NCI-H1417 treated with DMSO at 0.1 percent for 48 hours (cell line): ENCODE results near the gene SLC4A1AP.
"Not testable (repeated sequence)": the region's sequence is repeated elsewhere in the genome, so short reads cannot be mapped to it uniquely, and the experiment has no call there.

ENCODE experiments used
- DNase-seq: peaks from one replicate; lab custom pipeline; 2025; lab: John Stamatoyannopoulos, UW

The SLC4A1AP gene, protein sequence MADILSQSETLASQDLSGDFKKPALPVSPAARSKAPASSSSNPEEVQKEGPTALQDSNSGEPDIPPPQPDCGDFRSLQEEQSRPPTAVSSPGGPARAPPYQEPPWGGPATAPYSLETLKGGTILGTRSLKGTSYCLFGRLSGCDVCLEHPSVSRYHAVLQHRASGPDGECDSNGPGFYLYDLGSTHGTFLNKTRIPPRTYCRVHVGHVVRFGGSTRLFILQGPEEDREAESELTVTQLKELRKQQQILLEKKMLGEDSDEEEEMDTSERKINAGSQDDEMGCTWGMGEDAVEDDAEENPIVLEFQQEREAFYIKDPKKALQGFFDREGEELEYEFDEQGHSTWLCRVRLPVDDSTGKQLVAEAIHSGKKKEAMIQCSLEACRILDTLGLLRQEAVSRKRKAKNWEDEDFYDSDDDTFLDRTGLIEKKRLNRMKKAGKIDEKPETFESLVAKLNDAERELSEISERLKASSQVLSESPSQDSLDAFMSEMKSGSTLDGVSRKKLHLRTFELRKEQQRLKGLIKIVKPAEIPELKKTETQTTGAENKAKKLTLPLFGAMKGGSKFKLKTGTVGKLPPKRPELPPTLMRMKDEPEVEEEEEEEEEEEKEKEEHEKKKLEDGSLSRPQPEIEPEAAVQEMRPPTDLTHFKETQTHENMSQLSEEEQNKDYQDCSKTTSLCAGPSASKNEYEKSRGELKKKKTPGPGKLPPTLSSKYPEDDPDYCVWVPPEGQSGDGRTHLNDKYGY

DNA sequence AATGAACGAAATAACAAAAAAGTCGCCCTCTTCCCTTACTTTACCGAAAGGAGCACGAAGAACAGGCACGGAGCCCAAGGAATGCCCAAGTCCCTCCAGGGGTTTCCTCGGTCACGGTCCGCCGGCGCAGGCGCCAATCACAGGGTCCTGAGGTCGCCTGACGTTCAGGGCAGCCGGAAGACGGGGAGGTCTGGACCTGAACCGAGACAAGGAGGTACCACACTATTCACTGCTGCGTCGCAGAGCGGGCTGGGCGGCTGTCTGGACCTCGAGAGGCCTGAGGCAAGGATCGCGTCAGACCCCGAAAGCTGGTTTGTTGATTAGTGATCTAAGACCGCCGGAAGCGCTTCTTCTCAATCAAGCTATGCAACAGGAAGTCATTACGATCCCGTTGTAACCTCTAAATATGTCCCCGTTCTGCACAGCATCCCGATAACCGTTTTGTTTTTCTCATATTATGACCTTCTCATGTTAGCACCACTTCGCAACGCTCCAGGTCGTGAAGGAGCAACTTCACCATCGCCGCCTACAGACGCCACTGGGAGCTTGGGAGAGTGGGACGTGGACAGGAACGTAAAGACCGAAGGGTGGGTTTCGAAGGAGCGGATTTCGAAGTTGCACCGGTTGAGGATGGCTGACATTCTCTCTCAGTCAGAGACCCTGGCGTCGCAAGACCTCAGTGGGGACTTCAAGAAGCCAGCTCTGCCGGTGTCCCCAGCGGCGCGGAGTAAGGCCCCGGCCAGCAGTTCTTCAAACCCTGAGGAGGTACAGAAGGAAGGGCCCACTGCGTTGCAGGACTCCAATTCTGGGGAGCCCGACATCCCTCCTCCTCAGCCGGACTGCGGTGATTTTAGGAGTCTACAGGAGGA is at the start of gene SLC4A1AP, which contains the start of gene SUPT7L:
TSS of gene SLC4A1AP (plus strand) at position 605 of the 869 bp plus-strand sequence. CDS start at position 631, 26 bp downstream.
TSS of gene SUPT7L (minus strand) at position 330 of the 869 bp plus-strand sequence. CDS start 1,422 bp downstream, outside the sequence.
- DNase-seq, result peak; percentile 79

DNA sequence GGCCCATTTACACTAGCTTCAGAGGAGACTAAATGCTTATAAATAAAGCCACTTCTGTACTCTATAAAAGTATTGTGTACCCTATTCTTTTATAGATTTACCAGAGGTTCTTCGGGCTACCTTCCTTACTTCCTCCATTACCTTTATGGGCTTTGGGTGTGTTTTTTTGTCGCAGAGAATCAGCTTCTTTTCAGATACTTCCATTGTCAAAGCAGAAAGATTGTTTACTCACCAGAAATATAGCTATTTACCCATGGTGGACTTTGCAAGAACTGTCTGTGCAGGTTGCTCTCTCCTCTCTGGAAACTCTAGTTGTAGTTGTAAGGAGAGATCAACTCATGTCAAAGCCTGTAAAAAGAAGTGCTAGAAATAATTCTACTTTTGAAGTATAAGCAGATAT is 49.7 kb upstream of the SLC4A1AP start:
- no peak for DNase-seq

DNA sequence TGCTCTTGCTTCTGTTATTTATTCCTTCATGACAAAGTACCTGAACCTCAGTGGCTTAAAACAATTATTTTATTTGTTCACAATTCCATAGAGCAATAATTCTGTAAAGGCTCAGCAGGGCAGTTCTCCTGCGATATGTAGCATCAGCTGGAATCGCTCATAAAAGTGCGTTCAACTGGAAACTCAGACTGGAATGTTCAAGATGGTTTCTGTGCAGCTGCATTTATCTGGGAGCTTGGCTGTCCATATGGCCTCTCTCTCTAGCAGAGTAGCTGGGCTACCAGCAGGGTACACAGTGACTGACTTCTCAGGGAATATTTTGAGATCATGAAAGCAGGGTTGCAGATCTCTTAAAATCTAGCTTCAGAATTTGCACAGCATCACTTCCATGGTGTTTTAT is 48.4 kb upstream of the SLC4A1AP start:
- no peak for DNase-seq

DNA sequence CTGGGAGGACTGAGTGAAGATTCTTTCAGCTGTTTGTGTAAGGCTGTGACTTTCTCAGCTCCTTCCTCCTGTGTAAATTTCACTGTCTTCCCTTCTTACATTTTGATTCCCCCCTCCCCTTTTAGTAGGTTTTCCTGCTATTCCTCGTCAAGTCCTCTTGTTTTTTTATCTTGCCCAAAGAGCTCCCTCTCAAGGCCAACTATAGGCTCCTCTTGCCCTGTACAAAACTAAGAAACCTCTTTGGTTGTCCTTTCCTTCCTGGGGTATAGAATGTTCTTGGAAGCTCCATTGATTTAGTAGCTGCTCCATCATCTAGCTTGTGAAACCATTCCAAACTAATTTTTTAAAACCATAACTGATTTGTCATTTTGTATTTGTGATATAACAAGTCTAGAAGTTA is 42.2 kb upstream of the SLC4A1AP start:
- no peak for DNase-seq

DNA sequence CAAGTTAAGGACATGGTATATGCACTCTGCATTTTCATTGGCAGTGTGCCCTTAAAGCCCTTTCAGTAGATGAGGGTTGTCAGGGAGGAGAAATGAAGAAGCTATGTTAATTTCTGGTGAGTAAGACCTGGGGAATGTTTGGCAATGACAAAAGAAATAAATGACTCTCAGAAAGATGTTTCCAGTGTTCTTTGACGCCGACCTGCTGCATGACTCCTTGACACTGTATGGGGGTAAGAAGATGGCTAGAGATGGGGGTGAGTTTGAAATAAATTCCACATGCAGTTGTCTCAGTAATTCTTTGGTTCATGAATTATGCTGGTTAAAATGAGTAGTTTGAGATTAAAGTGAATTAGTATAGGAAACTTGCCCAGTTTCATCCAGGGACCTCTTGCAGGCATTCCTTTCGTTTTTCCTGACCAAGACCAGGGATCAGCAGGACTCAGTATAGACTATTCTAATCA is 40.7 kb upstream of the SLC4A1AP start:
- DNase-seq, result no peak

DNA sequence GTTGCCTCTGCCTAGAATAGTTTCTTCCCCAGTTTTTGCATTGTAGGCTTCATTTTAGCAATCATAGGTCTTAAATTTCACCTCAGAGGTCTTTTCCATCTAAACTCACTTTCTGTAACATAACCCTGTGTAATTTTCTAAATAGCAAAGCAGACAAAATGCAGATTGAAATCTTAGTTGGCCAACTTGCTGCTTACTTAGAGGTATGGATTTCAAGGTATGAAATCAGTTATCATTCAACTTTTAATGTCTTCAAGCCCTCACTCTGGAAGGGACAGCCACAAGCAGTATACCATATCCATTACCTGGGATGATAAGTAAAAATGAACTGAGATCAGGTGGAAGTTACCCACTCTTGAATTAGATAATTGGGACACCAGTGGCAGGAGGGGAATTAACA is 38.7 kb upstream of the SLC4A1AP start:
- DNase-seq, result no peak

DNA sequence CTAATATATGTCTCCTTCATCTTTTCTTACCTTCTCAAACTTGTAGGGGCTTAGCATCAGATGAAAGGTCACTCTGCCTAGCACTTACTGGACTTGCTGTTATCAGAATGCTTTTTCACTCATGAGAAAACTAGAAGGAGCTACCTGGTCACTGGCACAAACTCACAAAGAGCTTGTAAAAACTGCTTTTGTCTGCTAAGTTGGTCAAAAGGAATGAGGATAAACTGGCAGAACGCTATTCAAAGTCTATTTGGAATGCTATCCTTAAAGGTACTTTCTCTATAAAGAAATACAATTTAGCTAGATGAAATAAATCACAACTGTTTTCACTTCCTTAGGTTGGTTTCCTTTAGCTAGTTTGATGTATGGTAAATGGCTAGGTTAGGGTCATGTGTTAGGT is 37.4 kb upstream of the SLC4A1AP start:
- not testable (repeated sequence) for DNase-seq

DNA sequence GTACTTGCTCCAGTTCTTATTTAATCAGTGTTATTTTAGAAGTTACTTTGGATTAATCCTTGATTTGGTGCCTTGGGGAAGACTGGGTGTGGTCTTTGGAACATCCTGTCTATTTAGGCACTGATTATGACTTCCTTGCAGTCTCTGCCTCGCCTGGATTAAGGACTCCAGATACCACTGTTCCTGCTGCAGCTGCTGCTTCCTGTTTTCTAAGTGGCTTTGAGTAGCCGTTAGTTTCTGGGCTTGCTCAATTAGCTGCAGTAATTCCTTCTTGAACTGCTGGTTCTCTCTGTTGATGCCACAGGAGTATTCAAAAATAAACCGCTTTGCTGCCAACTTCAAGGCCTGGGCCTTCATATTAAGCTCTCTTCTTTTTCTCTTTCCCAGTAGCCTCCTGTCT is 36.8 kb upstream of the SLC4A1AP start:
- not testable (repeated sequence) for DNase-seq

DNA sequence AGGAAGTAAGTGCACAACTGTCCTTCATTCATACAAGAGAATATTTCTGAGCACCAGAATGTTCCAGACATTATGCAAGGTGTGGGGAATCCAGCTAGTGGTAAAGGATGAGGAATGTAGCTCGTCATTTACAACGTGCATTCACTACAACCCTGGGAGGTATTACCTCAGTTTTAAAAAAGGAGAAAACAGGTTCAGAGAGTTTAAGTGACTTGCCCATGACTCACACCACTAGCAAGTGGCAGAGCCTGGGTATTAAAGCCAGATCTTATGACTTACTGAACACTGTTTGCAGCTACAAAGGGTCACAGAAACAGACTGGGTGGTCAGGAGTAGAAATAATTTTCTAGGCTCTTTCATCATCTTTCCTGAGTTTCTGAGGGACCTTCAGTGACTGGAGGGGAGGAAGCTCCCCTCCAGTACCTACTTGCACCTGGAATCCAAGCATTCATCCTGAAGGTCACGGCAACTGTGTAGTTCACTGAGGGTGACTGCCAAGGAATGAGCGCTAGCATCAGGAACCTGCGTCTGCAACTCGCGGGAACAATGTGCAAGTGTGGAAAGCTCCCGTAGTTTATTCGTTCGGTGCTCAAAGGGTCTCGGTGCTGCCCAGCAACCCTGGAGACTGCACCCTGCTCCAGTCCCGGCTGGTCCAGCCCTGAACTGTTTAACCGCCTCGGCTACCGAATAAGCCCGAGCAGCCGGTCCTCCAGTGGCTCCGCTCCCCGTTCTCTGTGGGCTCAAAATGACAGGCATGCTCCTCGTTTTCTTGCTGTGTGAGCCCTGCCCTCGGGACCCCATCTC is 35.5 kb upstream of the SLC4A1AP start:
- no peak for DNase-seq

DNA sequence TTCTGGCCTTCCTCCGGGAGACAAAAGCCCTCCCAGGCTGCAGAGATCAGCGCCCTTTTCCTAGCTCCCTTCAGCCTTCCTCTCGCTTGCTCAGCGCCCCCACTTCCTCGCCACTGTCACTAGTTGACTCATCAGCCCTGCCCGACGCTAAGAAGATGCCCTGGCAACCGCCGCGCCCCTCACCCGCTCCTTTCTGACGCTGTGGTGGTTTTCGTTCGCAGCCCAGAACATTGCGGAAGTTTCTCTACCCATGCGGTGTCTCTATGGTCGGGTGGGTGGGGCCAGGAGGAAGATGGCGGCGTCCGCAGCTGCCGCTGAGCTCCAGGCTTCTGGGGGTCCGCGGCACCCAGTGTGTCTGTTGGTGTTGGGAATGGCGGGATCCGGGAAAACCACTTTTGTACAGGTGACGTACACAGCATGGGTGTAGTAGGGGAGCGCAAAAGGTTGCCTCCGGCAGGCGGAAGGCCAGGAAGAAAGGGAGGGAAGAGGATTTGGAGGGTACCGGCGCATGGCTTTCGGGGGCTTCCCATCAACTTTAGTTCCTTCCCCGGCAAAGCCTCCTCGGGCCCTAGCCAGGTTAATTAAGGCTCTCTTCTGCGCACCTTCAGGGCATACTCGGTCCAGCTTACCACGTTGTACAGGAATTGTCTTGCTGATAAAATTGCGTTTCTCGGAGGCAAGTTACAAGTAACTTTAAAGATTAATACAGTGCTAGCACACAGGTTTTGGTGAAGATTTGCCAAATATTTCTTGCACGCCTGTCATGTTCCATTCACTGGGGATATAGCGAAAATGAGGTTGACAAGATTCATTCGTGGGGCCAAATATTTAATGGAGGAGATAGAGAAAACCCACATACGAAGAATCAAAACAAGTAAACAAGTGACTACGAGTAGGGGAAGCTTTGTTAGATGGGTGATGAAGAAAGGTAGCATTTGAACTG is 34.7 kb upstream of the SLC4A1AP start, which contains the start of the genes CCDC121 and GPN1:
TSS of gene CCDC121 (minus strand) at position 246 of the 943 bp plus-strand sequence. CDS start 1,213 bp downstream, outside the sequence.
TSS of gene GPN1 (plus strand) at position 284 of the 943 bp plus-strand sequence. CDS start at position 293, 9 bp downstream.
- peak; percentile 71 for DNase-seq

DNA sequence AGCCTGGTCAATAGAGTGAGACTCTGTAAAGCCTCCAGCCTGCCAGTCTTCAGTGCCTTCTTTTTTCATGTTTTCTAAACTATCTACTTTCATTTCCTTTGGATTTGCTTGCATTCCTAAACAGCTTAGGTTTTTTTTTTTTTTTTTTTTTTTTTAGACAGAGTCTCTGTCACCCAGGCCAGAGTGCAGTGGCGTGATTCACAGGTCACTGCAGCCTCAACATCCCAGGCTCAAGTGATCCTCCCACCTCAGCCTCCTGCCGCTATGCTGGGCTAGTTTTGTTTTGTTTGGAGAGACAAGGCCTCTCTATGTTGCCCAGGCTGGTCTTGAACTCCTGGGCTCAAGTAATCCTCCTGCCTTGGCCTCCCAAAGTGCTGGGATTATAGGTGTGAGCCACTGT is 33.4 kb upstream of the SLC4A1AP start:
- DNase-seq, result not testable (repeated sequence)

DNA sequence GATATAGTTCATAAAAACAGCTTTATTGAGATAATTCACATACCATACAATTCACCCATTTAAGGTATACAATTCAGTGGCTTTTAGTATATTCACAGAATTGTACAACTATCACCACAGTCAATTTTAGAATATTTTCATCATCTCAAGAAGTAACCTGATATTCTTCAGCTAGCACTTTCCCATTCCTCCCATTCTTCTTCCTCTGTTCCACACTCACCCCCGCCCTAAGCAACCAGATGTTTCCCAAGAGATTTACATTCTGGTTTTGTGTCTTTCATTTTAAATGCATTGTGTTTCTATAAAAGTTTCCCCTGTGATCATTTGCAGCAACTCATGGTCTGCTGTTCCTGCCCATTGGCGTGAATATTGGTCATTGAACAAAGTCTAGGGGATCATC is 29.4 kb upstream of the SLC4A1AP start:
- DNase-seq, result no peak

DNA sequence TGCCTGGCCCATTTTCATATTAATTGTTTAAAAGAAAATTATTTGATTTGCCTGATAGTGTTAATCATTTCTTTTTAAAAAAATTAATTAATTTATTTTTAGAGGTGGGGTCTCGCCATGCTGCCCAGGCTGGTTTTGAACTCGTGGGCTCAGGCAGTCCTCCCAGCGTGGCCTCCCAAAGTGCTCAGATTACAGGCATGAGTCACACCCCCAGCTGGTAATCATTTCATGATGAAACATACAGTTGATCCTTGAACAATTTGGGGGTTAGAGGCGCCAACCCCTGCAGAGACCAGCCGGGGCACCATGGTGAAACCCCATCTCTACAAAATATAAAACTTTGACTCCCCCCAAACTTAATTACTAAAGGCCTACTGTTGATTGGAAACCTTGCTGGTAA is 26.9 kb upstream of the SLC4A1AP start:
- no peak for DNase-seq

DNA sequence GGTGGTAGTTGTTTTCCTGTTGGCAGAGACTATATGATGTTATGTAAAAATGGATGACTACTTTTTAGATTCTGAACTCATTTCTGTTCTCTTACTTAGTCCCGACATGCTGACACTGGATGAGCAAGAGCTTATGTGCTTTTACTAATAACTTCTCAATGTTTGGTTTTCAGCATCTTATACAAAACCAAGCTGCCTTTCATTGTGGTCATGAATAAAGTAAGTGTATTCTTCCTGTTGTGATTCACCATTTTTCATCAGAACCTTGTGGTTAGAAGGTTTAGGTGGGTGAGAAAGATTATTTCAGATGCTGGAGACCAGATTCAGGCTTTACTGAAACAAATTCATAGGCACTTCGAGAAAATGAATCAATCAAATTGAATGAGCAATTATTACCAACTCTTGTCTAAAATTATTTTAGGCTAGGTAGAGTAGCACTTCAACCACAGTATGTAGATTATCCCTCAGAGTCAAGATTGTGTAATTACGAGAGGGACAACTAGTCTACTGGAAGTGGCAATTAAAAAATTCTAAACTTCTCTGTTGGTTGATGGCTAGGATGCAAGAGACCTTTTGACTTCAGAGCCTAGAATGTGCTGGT is 25.6 kb upstream of the SLC4A1AP start:
- no peak for DNase-seq

DNA sequence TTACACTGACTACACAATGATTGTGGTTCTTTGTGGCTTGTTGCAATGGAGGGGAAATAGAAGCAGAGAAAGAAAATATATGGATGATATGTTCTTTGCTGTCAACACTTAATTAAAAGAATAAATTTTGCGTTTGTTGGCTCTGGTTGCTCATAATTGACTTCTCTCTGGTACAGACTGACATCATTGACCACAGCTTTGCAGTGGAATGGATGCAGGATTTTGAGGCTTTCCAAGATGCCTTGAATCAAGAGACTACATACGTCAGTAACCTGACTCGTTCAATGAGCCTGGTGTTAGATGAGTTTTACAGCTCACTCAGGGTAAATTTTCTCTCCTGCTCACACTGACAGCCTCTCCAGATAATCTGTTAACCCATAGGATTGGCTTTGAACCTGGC is 25.0 kb upstream of the SLC4A1AP start:
- no peak for DNase-seq

DNA sequence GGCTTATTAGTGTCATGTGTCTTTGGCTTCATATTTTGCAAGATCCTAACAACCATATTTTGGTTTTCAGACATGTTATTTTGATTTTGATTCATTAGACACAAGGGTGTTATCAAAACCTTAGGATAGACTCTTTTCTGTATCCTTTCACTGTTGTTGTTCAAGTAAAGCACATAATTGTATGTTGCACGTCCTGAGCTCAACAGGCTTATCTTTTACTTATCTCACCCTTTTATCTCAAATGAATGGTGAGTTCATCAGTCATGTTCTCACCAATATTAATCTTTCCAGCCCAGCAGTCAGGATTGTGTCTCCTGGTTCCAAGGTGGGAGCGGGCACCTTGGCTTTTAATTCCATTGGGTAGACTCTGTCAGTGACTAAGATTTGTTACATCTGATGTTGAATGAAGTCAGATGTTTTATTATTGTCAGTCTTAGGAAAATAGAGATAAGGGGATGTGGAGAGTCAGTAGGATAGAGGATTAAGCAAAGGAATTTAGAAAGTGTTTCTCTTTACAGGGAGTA is 22.9 kb upstream of the SLC4A1AP start:
- DNase-seq, result no peak

DNA sequence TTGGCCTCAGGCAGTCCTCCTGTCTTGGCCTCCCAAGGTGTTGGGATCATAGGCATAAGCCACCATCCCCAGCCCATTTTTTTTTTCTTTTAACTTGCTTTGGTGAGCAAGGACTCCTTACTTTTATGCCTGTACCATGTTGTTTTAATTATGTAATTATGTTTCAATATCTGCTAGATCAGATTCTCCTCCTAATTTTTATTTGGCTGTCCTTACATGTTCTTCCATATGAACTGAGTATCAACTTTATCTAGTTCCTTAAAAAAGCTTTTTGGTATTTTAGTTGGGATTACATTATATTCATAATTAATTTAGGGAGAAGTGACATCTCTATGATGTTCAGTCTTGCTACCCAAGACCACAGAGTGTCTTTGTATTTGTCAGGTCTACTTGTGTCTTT is 18.5 kb upstream of the SLC4A1AP start:
- DNase-seq, result no peak

DNA sequence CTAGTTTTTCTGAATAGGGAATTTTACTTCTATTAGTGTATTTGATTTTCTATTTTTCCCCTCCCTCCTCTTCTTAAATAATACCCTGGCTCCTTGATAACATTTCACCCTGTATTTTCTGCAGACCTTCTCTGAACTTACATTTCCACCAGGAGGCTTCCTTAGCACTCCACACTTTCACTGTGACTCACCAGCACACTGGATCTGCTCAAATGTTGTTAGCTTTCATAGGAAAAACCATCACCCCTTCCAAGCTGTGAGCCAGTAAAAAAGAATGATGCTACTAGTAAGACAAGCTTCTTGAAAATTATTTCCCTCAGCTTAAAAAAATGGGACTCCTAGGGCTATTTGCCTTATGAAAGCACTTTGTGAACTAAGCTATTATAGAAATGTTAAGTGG is 16.4 kb upstream of the SLC4A1AP start:
- DNase-seq, result no peak

DNA sequence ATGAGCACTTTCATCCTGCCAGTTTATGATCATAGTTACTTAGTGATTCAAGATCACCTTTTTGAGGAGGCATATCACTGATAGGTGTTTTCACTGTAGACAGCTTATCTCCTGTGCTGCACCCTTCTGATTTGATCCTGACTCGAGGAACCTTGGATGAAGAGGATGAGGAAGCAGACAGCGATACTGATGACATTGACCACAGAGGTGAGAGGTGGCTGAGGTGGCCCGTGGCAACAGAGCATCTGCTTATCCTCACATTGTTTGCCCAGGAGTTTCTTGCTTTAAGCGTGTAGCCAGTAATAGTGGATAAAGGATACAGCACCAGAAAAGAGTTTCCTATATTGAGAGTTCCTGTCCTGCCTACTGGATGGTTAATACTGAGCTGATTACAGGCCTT is 16.0 kb upstream of the SLC4A1AP start:
- DNase-seq, result no peak
